PC-3 (cell line): ENCODE results near the gene PRODH. TPM values are rescaled to one million over a fixed set of nuclear protein-coding genes. Genes with fewer than 3 reads are reported as not detected.

Experiments used
- ATAC-seq: fragments of 200-7000 bp; cut with Tn5 transposase; 2 replicates; pipeline ENCODE4 v1.9.1; 2020; ENCODE audit warnings: mild to moderate bottlenecking, moderate library complexity
- BruUV-seq: library from RNA; stranded (reverse); fragments of 400-500 nt; replicated peaks from 2 replicates; lab custom pipeline; 2021; lab: Mats Ljungman, UMichigan
- CTCF ChIA-PET: fragments of 300-600 bp; sonication (Branson Sonifier 250); formaldehyde crosslinking; loops from one replicate; lab custom pipeline; 2022; ENCODE audit warnings: antibody characterized with exemption; lab: Charles Lee
- POLR2A ChIA-PET: fragments of 300-600 bp; sonication (Branson Sonifier 250); formaldehyde crosslinking; loops from one replicate; lab custom pipeline; 2022; ENCODE audit warnings: antibody characterized with exemption; ENCODE audit not compliant: unreplicated experiment; lab: Charles Lee
- DNase-seq: peaks from one replicate; pipeline ENCODE4 v3.0.0-alpha.2; 2015
- H2AFZ ChIP-seq: fragments of 300-600 bp; sonication (generic); 2 replicates; pipeline ENCODE4 v1.6.0; 2016; ENCODE audit warnings: antibody characterized with exemption, low read length
- H3F3A ChIP-seq: fragments of 300-600 bp; sonication (generic); one replicate; pipeline ENCODE4 v1.6.0; 2017; ENCODE audit warnings: antibody characterized with exemption, low read length, control low read depth, mild to moderate bottlenecking; ENCODE audit not compliant: unreplicated experiment
- H3K27ac ChIP-seq: fragments of 300-600 bp; sonication (generic); 2 replicates; pipeline ENCODE4 v1.5.1; 2016; ENCODE audit warnings: mild to moderate bottlenecking, low read length
- H3K27me3 ChIP-seq: fragments of 300-600 bp; sonication (generic); 2 replicates; pipeline ENCODE4 v1.6.1; 2016; ENCODE audit warnings: low read length, mixed read lengths
- H3K36me3 ChIP-seq: fragments of 300-600 bp; sonication (generic); 2 replicates; pipeline ENCODE4 v1.6.1; 2016; ENCODE audit warnings: low read depth, mixed run types, low read length, mixed read lengths
- H3K4me1 ChIP-seq: fragments of 300-600 bp; sonication (generic); 2 replicates; pipeline ENCODE4 v1.5.1; 2016; ENCODE audit warnings: low read length; ENCODE audit not compliant: insufficient read depth
- H3K4me2 ChIP-seq: fragments of 300-600 bp; sonication (generic); 2 replicates; pipeline ENCODE4 v1.6.0; 2016; ENCODE audit warnings: low read length
- H3K4me3 ChIP-seq: fragments of 300-600 bp; sonication (generic); 2 replicates; pipeline ENCODE4 v1.5.1; 2016; ENCODE audit warnings: mild to moderate bottlenecking, low read length, mixed read lengths
- H3K79me2 ChIP-seq: fragments of 300-600 bp; sonication (generic); 2 replicates; pipeline ENCODE4 v1.6.1; 2017; ENCODE audit warnings: low read length, mixed read lengths
- H3K9ac ChIP-seq: fragments of 300-600 bp; sonication (generic); 2 replicates; pipeline ENCODE4 v1.6.0; 2016; ENCODE audit warnings: mild to moderate bottlenecking, low read length
- H3K9me2 ChIP-seq: fragments of 300-600 bp; sonication (generic); replicated peaks from 2 replicates; pipeline ENCODE4 v1.6.1; 2016; ENCODE audit warnings: mixed run types, low read length, mixed read lengths
- H3K9me3 ChIP-seq: fragments of 300-600 bp; sonication (generic); 2 replicates; pipeline ENCODE4 v1.6.1; 2016; ENCODE audit warnings: low read length, mixed read lengths
- H4K20me1 ChIP-seq: fragments of 300-600 bp; sonication (generic); 2 replicates; pipeline ENCODE4 v1.6.1; 2016; ENCODE audit warnings: low read length, mixed read lengths
- CTCF ChIP-seq: fragments of 300-600 bp; sonication (generic); conservative IDR thresholded peaks from 2 replicates; pipeline ENCODE4 v1.5.1; 2017; ENCODE audit warnings: antibody characterized with exemption, low read depth, mild to moderate bottlenecking, low read length
- EZH2 ChIP-seq: fragments of 300-600 bp; sonication (generic); IDR thresholded peaks from one replicate; pipeline ENCODE4 v1.6.1; 2017; ENCODE audit warnings: antibody characterized with exemption, mild to moderate bottlenecking, low read length; ENCODE audit not compliant: unreplicated experiment
- EZH2phosphoT487 ChIP-seq: fragments of 300-600 bp; sonication (generic); IDR thresholded peaks from 2 replicates; pipeline ENCODE4 v1.6.1; 2018; ENCODE audit warnings: mild to moderate bottlenecking, antibody characterized with exemption, low read length, borderline replicate concordance
- intact Hi-C: fragments of 100-400 bp; cut with micrococcal nuclease; formaldehyde crosslinking; loops from 2 replicates; pipeline ENCODE4 v1.9.0; 2023
- total RNA-seq: library from RNA; depleted of rRNA; stranded (reverse); fragments of >200 nt; gene quantifications from 2 replicates; pipeline ENCODE4 v1.2.3, GENCODE V29; 2014

The PRODH gene
- total RNA-seq, 1 experiment from 2014 or later = 0.84 TPM

GRCh38 chr22:18976197-18976751, 40.2 kb upstream of the PRODH start:
- H3K4me1 ChIP-seq = no peaks in the 10 kb centered on the region
- H3K4me3 ChIP-seq = no peak overlapping the region
- no TSS peak for BruUV-seq
- H2AFZ ChIP-seq = no peak overlapping the region
- no peaks in the 10 kb centered on the region for H3K9me3 ChIP-seq
- no peak overlapping the region for H3K4me2 ChIP-seq
- DNase-seq (no peak), ATAC-seq (no peak)
- H3K36me3 ChIP-seq = no peaks in the 10 kb centered on the region
- intact Hi-C loops = no loop called here
- no peak for TF ChIP-seq CTCF
- no peaks in the 10 kb centered on the region for H4K20me1 ChIP-seq
- no peak overlapping the region for H3K27ac ChIP-seq
- no peaks in the 10 kb centered on the region for H3K27me3 ChIP-seq
- H3K9me2 ChIP-seq = no peaks in the 10 kb centered on the region
- POLR2A ChIA-PET = no interaction called here
- no peaks in the 10 kb centered on the region for H3K79me2 ChIP-seq
- H3F3A ChIP-seq = no peaks in the 10 kb centered on the region
- H3K9ac ChIP-seq = no peak overlapping the region
- CTCF ChIA-PET = no interaction called here

DNA sequence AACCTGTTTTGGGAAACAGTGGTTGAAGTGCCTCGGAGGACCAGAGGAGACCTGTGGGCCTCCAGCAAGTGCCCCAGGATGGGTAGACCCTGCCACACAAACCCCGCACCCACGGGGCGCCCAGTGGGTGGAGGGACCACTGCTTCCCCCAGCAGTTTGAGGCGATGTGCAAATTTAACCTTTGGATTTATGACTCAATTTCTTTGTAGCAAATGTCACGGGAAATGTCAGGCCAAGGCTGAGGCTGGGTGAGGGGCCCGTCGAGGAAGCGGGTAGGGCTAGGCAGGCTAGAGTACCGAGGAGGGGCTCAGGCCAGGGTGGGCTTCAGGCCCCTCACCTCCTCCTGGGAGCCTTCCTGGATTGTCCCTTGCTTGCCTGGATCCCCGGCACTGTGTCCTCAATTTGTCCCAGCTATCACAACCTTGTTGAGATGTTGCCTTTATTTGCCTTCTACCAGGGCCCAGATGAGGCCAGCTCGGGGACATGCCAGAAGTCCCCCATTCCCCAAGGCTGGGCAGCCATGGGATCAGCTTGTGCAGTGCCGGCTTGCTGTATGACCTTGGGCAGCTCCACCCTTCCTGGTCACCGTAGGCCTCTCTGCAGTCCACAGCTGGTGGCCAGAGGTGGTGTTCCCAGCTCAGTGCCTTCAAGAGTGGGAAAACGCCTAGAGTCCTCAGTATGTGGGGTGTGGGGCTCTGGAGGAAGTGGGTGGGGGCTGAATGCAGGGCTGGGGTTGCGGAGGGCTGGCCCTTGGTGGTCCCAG, 39.5 kb upstream of the PRODH start:
- Histone ChIP-seq H3K27ac (no peak overlapping the region), H3K4me1 (no peaks in the 10 kb centered on the region), H2AFZ (no peak overlapping the region), H3K9ac (no peak overlapping the region), H3K36me3 (no peaks in the 10 kb centered on the region), H3K4me3 (no peak overlapping the region), H3K4me2 (no peak overlapping the region), H3K9me3 (no peaks in the 10 kb centered on the region), H3K27me3 (no peaks in the 10 kb centered on the region), H3K79me2 (no peaks in the 10 kb centered on the region), H3F3A (no peaks in the 10 kb centered on the region), H4K20me1 (no peaks in the 10 kb centered on the region), H3K9me2 (no peaks in the 10 kb centered on the region)
- ATAC-seq = no peak
- CTCF ChIA-PET = no interaction called here
- intact Hi-C loops = no loop called here
- TF ChIP-seq CTCF (no peak), EZH2 (no peak), EZH2phosphoT487 (no peak)
- DNase-seq = no peak
- no TSS peak for BruUV-seq
- POLR2A ChIA-PET = no interaction called here

DNA sequence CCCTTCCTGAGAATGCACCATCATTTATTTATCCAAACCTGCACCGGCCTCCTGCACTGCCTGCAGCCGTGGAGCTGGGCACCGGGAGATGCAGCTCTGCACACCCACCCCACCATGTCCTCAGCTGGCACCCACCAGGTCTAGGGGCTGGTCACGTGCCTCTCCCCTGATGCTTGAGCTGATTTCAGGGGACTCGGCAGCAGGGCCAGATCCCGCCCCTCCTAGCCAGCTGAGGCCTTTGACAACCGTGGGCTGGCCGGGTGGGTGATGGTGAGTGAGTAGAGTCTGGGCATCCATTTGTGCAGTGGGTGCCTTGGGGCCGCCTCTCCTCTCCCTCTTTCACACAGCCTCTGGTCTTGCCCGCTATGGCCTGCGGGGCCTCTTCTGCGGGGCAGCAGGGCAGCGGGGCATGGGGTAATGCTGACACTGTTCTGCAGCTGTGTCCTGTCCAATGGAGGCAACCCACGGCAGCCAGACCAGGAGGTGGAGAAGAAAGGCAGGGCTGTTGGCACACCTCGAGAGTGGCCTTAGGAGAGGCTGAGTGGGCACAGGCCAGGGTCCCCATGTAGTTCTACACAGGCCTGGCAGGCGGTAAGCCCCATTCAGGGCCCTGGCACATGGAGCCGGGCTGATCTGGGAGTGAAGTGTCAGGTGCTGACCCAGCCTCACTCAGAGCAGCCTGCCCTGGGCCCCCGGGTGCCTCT, 38.5 kb upstream of the PRODH start:
- H2AFZ ChIP-seq = no peak overlapping the region
- BruUV-seq = no TSS peak
- no peak for DNase-seq
- no peak overlapping the region for H3K4me3 ChIP-seq
- H3K36me3 ChIP-seq = no peaks in the 10 kb centered on the region
- ChIA-PET CTCF (no interaction called here), POLR2A (no interaction called here)
- H3K4me1 ChIP-seq = no peaks in the 10 kb centered on the region
- no peaks in the 10 kb centered on the region for H3F3A ChIP-seq
- H3K4me2 ChIP-seq = no peak overlapping the region
- H3K27ac ChIP-seq = no peak overlapping the region
- no peaks in the 10 kb centered on the region for H3K9me2 ChIP-seq
- H3K9me3 ChIP-seq = no peaks in the 10 kb centered on the region
- H4K20me1 ChIP-seq = no peaks in the 10 kb centered on the region
- H3K9ac ChIP-seq = no peak overlapping the region
- no peaks in the 10 kb centered on the region for H3K27me3 ChIP-seq
- no peak for ATAC-seq
- no peaks in the 10 kb centered on the region for H3K79me2 ChIP-seq
- TF ChIP-seq CTCF (no peak), EZH2phosphoT487 (no peak), EZH2 (no peak)
- intact Hi-C loops = no loop called here
